H54 (cell line): ENCODE data around the gene RPS4Y2.

Source experiments
- DNase-seq: peaks from one replicate; pipeline ENCODE4 v3.0.0; 2011; ENCODE audit warnings: low spot score, mixed read lengths; ENCODE audit not compliant: insufficient read length
- FAIRE-seq: peaks from 3 replicates; lab custom pipeline; 2011; peaks lifted over from hg19 to GRCh38; lab: Jason Lieb, UNC
- POLR2A ChIP-seq: IDR thresholded peaks from 2 replicates; pipeline ENCODE4 v1.6.1; 2011; ENCODE audit warnings: low read depth, mild to moderate bottlenecking, low read length

RPS4Y2 gene

DNA sequence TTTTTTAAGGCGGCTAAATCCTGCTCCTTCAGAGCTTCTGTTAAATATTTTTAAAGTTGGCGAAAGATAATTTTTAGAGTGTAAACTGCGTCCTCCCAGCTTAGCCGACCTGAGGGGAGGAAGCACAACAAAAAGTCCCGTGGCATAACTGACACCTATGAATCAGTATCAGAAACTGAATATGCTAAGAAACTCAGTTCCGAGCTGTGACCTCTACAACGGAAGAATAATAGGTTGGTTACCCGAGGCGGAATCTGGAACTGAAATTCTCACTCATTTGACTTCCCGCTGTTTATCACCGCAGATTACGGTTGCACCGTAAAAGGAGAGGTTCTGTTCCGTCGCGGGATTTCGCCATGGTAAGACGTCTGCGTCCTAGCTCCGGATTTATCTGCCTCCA is at the start of gene RPS4Y2:
Gene RPS4Y2, plus strand, starts transcription at position 301 of the 400 bp plus-strand sequence. Its CDS starts 56 bp downstream, at position 357.
- FAIRE-seq (no peak), DNase-seq (no peak)
- TF ChIP-seq POLR2A: no peak

DNA sequence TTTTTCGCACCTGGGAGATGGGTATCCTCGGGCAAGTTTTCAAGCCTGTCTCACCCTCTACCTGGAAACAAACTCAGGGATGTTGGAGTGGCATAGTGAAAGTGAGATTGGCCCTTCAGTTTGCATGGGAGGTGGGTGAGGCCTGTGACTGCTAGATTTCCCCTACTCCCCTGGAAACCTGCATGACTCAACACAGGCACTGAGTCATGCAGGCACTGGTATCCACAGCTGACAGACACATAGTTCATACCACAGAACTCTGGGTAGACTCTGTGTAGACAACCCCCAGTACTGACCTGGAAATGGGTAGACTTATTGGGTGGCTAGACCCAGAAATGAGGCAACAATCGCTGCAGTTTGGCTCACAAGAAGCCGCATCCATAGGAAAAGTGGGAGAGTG is 41.5 kb upstream of the RPS4Y2 start:
- no peak for FAIRE-seq
- peak; percentile 1 for DNase-seq
- no peak for TF ChIP-seq POLR2A

DNA sequence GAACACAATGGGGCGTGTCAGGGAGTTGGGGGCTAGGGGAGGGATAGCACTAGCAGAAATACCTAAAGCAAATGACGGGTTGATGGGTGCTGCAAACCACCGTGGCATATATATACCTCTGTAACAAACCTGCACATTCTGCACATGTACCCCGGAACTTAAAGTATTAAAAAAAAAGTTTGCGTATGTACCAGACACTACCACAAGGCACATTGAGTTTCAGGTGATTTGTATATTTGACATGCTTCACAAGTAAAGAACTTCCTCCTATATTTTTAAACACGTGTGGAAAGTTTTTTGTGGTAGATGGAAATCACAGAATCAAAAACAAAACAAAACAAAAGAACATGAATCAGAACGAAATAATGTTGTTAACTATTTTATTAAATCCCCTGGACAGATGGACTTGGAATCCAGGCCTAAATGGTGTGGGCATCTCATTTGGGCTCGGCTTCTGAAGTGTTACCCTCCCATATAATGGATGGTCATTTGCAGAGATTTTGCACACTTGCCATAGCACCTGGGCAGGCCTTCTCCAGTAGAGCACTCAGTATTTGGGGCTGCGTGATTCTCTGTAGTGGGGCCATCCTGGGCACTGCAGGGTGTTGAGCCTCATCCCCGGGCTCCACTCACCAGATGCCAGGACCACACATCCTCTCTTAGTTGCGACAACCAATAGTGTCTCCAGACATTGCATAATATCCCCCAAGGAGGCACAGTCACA is 29.6 kb upstream of the RPS4Y2 start:
- no peak for TF ChIP-seq POLR2A
- FAIRE-seq (no peak), DNase-seq (no peak)

DNA sequence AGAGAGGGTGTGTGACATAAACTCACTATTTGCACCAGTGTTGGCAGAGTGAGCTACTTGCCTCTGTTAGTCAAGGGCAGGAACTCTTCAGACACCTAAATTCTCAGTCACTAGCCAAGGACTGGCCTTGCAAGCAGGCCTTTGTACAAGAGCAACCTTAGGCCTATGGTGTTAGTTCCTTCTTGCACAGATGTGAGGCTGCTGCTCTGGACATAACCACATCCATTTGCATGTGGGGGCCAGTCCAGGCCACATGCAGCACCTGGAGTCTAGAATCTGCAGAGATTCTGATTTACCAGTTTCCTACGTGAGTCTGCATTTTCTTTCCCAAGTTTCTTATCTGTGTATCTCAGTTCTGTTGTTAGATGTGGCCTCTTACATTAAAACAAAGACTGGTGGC is 20.7 kb upstream of the RPS4Y2 start:
- DNase-seq (no peak), FAIRE-seq (no peak)
- no peak for TF ChIP-seq POLR2A

DNA sequence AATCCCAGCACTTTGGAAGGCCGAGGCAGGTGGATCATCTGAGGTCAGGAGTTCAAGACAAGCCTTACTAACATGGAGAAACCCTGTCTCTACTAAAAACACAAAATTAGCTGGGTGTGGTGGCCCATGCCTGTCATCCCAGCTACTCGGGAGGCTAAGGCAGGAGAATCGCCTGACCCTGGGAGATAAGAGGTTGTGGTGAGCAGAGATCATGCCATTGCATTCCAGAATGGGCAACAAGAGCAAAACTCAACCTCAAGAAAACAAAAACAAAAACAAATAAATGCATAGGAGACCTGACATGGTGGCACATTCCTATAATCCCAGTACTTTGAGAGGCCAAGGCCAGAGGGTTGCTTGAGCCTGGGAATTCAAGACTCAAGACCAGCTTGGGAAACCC is 16.1 kb upstream of the RPS4Y2 start:
- DNase-seq (no peak), FAIRE-seq (no peak)
- no peak for TF ChIP-seq POLR2A

DNA sequence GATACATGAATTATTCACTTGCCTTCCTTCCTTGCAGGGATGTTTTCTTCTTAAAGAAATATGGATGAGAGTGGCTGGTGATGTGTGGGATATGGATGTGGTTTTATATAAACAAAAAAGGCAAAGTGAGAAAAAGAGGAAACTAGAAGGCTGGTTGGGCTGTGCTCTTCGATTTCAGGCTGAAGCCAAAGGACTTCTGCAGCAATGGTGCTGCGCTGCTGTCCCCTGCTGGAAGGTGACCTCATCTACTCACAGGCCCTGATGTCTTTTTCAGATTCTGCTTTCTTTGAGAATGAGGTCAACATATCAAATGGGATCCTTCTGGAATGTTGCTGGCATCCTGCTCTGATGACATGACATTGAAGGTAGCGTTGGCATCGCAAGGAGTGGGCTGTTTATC is 15.3 kb upstream of the RPS4Y2 start:
- DNase-seq (no peak), FAIRE-seq (no peak)
- no peak for TF ChIP-seq POLR2A

DNA sequence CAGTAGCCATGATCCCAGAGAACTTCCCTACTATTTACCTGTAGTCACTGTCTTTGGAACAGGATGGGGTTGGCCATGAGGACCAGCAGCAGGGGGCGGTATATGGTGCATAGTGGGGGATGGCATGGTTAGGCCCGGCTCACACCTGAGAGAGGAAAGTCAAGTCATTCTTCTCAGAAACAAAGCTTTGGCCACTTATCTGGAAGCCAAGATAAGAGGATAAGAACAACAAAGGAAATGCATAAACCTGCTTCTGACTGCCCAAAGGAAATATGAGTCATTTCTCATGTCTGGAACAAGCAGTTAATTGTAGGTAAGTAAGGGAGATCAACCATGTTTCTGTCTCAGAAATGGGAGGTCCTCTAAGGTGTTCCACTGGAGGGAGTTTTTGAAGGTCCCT is 10.8 kb upstream of the RPS4Y2 start:
- FAIRE-seq (no peak), DNase-seq (no peak)
- no peak for TF ChIP-seq POLR2A

DNA sequence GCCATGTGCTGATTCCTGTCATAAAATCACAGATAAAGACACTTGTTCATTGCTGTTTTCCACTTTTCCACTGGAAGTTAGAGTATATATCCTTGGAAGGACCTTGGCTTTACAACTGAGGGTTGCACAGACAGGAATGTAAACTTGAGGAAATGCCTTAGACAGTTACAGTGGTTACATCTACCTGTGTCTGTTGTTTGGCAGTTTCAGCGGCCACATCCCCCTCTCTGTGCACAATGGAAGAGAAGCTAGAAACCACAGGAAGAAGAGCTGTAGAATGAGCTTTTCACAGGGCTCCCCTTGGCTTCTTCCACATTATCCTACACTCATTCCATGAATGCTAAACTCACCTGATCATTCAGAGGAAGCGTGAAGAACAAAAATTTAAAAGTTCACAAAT is 9.0 kb upstream of the RPS4Y2 start:
- DNase-seq (no peak), FAIRE-seq (no peak)
- no peak for TF ChIP-seq POLR2A

DNA sequence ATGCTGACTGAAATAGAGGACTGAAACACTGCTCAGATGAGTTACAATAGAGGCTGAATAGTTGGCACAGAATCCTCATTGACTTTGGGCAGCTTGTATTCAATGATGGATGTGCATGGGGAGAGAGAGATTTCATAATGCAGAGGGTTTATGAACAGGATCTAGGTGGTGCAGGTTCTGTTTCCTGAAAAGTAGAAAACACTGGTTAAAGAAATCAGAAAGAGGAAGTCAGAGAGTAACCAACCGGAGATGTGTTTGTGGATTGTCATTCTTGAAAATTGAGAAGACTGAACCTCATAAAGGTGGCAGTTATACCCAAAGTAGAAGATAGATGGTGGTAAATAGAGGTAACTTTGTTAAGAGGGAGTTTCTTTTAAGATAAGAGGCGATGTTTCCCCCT is 8.0 kb downstream of the RPS4Y2 start:
- DNase-seq: no peak
- TF ChIP-seq POLR2A: no peak
- no peak for FAIRE-seq

DNA sequence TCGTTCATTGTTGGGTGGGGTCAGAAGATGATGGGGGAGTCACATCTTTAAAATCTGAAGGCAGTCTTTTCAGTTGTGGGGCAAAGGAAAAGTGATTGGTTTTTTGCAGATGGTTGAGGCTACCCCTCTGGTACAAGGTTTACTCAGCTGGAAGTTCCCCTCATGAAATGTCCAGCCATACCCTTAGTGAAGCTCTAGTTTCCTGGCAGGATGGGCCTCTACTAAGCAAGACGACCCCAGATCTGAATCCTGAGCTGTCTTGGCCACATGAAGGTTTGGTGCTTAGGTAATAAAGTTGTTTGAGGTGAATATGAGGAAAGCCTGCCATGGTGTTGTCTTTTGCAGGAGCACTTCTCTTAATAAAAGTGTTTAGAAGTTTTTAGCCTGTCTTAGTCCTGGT is 9.2 kb downstream of the RPS4Y2 start:
- FAIRE-seq (no peak), DNase-seq (no peak)
- TF ChIP-seq POLR2A: no peak

DNA sequence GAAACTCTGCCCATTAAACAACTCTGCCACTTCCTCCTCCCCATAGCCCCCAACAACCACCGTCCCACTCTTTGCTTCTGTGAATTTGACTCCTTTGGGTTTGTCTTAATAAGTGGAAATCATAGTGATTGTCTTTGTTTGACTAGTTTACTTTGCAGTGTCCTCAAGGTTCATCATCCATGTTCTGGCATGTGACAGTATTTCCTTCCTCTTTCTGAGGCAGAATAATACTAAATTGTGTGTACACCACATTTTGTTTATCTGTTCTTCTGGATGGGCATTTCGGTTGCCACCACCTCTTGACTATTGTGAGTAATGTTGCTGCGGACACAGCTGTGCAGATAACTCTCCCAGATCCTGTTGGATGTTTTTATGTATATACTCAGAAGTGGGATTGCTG is 14.8 kb downstream of the RPS4Y2 start:
- FAIRE-seq: no peak
- DNase-seq: no peak
- TF ChIP-seq POLR2A: no peak

DNA sequence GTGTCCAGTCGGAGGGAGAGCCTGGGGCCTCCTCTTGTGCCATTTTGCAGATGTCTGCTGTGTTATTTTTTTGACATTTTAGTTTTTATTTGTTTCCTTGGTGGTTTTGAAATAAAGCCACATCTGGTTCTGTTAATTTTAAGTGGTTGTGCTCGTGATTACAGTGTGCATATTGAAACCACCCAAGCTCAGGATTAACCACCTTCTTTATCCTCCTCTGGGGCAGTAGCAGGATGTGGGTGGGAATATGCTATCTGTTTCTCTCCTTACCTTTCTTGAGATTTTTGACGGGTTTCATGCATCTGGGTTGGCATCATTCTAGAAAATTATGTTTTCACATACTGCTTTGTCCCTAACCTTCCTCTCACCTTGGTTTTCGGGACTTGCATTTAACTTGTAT is 20.2 kb downstream of the RPS4Y2 start:
- no peak for DNase-seq
- FAIRE-seq: no peak
- no peak for TF ChIP-seq POLR2A

DNA sequence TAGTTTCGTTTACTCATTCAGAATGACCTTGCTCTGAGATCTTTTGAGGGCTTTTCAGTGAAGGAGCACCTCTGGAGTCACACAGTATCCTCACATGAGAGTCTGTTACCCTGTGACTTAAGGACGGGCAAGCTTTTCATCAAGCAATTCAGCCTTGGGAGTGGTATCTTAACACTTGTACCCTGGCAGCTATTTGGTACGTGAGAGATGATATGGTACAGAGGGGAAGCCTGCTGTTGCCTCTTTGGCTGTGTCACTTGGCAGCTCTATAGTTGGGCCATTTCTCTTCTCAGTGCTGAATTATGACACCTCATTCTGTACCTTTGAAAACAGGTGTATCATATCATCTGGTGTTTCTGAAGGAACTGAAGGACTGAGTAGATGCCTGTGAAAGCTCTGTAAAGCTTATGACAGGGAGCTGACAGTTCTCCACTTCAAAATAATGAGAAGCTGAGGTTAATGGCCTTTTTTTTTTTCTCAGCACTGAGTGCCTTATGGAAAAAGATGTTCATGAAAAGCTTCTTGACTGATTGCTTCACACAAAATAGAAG is 24.3 kb downstream of the RPS4Y2 start:
- no peak for FAIRE-seq
- no peak for DNase-seq
- TF ChIP-seq POLR2A: no peak

DNA sequence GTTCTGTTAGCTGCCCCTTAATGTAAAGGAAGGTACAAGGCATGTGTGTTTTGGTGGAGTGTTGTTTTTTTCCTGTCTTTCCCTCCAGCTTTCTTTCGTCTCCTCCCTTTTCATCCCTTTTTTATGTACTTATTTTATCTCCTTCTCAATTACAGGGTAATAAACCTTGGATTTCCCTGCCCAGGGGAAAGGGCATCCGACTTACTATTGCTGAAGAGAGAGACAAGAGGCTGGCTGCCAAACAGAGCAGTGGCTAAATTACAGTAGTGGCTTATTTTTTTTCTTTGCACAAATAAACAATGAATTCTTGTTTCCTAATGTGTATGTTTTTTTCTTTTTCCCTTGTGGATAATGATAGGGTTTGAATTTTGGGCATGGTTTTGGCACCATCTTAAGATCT is 24.9 kb downstream of the RPS4Y2 start:
- FAIRE-seq (no peak), DNase-seq (no peak)

DNA sequence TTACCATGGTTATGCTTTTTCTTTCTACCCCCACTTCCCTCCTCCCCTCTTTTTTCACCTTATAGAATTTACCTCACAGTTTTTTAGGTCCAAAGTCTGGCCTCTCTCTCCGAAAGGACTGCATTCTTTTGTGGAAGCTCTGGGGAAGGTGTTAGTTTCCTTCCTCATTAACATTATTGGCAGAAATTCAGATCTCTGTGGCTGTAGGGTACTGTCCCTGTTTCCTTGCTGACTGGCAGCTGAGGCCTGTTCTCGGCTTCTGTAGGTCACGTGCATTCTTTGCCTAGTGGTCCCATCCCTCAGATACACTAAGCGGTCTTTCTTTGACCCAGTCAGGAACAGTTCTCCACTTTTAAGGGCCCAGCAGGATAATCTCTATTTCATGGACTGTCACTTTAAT is 25.5 kb downstream of the RPS4Y2 start:
- FAIRE-seq (no peak), DNase-seq (no peak)
- TF ChIP-seq POLR2A: no peak

More for the DNA sequence above, 24.9 kb downstream of the RPS4Y2 start:
- TF ChIP-seq POLR2A: no peak
